8988T (cell line): ENCODE results near the gene USP54.
"Not testable (repeated sequence)": the region's sequence is repeated elsewhere in the genome, so short reads cannot be mapped to it uniquely, and the experiment has no call there.

Source experiments
- DNase-seq: peaks from one replicate; pipeline ENCODE4 v3.0.0; 2011

USP54 gene

DNA sequence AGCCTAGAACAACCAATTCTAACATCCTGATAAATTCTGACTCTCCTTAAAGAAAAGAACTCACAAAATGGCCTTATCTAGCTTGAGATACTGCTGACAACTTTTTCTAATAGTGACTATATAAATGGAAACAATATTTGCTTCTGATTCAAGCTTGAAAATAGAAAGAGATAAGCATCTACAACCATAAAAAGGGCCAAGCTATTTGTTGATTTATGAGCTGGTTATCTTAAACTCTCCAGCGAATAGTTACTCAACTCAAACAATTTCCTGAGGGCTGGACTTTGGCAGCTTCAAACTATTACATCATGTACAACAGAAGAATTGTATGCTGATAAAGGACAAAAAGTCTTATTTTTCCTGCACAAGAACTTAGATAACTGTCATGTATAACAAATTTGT, 4.6 kb downstream of the USP54 start:
- DNase-seq, result no peak

DNA sequence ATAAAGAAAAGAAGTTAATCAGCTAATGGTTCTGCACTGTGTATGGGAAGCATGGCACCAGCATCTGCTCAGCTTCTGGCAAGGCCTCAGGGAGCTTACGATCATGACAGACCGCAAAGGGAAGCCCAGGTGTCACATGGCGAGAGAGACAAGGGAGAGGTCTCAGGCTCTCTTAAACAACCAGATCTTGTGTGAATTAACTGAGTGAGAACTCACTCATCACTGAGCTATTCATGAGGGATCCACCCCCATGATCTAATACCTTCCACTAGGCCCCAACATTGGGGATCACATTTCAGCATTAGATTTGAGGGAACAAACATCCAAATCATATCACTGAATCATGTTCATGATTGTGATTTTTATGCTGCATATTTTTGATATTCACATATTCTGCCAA, 5.8 kb downstream of the USP54 start:
- DNase-seq, result no peak

DNA sequence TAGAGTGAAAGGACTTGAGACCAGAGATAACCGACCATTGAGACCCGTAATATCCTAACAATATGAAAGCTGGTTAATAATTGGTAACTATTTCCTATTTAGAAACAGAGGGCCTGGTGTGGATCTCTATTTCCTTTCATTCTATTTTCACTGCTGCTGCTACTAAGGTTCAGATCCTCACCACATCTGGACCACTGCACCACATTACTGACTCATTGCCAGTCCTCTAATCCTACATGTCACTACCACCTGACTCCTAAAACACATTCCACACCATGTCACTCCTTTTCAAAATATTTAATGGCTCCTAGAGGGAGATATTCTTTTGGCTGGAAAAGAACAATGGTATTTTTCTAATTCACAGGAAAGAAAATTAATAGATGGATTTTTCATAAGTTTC, 6.4 kb downstream of the USP54 start:
- DNase-seq, result no peak

DNA sequence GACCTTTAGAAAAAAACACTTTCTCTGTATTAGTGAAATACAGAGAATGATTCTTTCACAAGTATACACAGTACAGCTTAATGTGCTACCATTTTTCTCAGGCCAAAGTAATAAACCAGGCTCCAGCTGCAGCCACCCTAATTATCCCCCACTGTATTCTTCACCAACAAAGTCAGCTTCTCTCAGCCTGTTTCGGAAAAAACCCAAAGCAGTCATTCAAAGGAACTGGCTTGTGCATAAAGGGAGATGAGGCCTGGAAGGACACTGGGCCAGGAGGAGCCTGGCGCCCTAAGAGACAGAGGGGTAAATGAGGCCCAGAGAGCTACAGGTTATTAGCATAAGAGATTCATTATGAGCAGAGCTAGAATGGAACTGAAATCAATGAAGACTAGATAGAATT, 9.2 kb downstream of the USP54 start:
- DNase-seq, result no peak

DNA sequence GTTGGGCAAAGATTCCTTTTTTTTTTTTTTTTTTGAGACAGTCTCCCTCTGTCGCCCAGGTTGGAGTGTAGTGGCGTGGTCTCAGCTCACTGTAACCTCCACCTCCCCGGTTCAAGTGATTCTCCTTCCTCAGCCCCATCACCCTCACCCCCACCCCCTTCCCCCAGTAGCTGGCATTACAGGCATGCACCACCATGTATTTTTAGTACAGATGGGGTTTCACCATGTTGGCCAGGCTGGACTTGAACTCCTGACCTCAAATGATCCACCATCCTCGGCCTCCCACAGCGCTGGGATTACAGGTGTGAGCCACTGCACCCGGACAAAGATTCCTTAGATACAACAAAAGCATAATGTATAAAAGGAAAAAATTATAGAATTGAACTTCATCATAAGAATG, 12.2 kb downstream of the USP54 start:
- DNase-seq, result not testable (repeated sequence)

DNA sequence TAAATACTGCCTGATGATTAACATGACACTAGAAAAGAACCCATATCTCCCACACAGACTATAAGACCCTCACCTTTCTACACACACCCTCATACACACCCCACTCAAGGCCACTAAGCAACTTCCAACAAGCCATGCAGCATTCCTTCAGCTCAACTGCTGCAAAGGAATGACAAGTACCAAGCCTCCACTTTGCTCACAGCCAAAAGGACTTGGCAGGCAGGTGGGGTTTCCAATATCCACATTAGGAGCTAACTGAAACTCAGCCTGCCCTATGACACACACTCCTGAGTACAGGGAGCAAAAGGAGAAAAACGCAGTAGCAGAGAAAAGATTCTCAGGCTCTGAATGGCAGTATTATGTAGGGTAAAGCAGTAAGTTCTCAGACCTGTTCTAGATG, 13.4 kb downstream of the USP54 start:
- no peak for DNase-seq

DNA sequence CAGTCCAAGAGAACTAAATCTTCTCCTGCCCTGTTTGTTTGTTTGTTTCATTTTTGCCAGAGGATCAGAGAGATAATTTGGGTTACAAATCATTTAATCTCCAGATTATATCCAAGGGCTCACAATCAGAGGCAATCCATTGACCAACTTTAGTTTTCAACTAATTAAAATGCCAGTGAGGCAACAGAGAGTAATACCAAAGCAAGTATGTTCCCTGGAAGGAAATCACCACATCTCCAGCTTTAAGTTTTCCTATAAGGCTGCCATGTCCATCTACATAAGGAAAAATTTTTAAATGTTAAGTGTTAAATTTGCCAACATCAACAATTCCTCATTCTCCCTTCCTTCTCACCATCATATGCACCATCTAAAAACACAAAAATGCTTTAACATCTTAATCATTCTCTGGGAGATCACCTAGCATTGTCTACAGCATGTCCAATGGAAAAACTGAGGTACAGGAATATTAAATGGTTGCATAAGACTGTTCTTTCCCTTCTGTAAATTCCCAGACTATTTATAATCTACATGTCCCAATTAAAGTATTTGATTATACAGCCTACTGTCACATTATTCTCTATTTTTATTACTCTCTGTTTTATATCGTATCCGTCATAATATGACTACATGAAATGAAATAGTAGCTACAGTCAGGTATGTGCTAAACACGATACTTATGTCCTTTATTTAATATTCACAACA, 14.1 kb downstream of the USP54 start:
- DNase-seq, result no peak

DNA sequence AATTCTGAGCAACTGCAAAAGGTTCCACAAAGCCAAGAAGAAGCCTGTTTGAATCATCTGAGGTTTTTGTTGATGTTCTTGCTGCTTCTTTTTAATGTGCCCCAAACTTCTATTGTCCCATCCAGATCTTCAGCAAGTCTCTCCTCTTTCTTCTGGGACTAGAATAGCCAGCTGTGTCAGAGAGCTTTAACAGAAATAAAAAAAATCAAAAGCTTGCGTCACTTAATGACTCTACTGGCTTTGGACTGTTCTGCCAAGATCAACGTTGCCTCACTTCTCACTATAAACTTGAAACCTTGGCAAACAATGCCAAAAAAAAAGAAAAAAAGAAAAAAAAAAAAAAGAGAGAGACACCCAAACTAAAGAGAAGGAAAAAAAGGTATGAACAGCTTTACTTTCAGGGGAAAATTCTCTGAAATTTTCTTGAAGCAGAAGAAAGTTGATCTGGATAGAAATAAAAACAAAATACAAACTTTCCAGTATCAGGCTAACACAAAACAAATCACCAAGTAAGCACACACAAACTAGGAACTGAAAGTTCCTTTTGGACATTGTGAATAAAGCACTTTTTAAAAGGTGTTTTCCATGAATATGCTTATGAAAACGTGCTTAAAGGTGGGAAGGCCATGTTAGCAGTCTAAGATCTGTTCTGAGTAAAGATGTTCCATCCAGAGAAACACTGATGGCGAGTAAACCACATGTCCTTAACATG, 14.8 kb downstream of the USP54 start:
- no peak for DNase-seq

DNA sequence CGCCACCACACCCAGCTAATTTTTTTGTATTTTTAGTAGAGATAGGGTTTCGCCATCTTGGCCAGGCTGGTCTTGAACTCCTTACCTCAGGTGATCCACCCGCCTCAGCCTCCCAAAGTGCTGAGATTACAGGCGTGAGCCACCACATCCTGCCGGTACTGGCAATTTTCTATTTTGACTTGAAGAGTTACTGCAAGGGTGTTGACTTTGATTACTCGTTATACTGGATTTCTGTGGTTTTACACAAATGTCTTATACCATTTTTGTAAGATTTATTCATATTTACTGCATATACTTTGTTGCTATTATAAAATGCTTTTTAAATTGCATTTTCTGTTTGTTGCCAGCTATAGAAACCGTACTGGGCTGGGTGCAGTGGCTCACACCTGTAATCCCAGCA, 24.1 kb downstream of the USP54 start:
- DNase-seq, result not testable (repeated sequence)

DNA sequence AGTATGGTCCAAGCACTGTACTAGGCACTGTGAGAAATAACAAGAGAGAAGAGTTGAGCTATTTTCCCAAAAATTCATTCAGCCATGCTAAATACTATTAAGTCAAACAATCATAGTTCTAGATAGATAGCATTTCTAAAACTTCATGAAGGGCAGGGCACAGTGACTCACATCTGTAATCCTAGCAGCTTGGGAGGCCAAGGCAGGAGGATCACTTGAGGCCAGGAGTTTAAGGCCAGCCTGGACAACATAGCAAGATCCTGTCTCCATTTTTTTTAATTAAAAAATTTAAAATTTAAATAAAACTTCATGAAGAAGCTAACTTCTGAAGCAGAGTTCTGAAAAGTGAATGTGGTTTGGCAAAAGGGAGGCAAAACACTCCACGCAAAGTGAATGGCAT, 29.9 kb downstream of the USP54 start:
- no peak for DNase-seq

DNA sequence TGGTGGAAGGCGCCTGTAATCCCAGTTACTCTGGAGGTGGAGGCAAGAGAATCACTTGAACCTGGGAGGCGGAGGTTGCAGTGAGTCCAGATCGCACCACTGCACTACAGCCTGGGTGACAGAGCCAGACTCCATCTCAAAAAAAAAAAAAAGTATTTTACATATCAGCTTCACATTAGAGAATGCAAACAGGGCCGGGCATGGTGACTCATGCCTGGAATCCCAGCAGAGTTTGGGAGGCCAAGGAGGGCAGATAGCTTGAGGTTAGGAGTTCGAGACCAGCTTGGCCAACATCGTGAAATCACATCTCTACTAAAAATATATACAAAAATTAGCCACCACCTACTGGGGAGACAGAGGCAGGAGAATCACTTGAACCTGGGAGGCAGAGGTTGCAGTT, 31.6 kb downstream of the USP54 start:
- DNase-seq, result no peak

DNA sequence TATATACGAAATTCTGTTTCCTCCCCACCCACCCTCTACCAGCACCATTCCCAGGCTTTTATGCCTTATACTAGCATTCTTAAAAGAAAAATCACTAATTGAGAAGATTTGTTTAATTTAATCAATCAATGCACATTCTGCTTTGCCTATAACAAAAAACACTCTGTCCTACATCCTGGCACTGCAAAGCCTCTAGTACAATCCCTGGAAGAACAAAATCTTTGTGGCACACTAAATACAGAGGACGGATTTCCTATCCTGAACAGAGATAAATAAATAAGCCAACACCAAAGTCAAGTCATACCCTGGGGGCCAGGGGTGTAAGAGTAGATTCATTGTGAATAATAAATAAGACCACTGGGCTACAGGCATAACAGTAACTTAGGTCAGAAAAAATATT, 34.3 kb downstream of the USP54 start:
- DNase-seq, result no peak

DNA sequence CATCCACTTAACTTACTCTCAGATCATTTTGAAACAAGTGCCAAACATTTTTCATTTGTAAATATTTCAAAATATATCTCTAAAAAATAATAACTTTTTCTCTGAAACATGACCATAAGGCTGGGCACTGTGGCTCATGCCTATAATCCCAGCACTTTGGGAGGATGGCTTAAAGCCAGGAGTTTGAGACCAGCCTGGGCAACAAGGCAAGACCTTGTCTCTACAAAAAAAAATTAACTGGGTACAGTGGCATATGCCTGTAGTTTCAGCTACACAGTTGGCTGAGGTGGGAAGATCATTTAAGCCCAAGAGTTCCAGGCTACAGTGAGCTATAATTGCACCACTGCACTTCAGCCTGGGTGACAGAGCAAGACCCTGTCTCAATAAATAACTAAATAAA, 36.4 kb downstream of the USP54 start:
- no peak for DNase-seq

DNA sequence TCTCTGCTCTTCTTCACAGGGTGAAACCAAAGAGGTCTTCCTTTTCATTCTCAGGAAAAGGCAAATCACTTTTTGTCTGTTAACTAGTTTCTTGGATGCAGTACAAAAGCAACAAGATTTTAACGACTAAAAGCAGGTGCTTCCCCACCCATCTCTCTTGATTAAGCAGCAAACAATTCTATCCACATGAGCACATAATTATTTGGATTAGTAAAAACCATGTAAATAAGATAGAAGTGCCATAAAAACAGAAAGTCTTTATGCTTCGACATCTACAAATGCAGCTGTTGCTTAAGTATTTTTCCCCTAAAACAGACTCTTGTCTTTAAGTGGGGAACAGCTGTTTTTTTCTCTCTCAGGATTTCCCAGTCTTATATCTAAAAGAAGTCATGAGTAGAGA, 37.4 kb downstream of the USP54 start:
- no peak for DNase-seq

DNA sequence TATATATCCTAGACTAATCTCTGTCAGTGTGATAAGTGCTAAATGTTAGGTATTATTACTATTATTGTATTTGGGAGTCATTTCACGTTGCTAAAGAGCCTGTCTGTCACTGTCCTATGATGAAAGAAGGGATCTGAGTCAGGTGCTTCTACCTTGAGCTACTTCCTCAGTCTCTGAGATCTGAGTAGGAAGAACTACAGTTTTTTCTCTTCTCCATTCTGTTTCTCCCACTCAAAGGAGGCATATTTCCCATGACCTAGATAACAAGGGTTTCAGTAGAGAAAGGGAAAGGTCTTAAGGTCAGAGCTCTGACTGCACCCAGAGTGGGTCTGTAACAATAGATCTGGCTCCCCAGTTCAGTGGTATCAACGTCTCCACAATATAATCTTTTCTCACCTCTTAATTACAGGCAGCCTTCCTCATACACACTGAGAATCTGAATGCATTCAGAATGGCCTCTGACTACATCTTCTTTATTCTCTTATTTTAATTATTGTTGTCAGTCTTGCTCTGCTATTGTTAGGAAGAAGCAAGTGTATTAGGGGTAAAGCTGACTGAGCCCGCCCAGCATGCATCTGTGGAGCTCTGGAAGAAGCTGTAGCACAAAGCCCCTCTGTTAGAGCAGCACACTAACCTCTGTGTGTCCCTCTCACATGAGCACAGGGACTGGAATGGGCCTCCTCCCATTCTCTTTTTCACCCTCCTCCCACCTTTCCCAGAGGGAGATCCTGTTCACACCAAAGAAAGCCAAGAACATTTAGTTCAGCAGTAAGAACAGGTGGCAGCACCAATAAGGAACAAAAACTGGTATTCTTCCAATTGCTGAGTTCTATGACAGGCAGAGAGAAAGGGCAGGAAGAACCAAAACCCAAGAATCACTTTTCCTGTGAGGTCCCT, 38.1 kb downstream of the USP54 start:
- no peak for DNase-seq

DNA sequence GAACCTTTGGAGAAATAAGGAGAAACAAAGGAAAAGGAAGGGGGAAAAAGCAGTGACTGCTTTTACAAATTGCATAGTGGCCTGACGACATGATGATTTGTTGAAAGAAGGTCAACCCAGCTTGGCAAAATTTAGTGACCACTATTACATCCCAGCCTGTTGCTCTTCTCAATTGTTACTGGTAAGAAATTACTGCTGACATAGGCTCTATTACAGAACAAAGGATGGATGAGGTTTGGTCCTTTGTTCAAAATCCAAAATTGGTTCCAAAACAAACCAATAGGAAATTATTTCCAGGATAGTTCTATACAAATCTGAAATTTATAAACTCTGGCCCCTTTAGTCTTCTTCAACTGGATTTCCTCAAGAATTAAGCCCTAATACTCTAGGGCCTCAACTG, 39.6 kb downstream of the USP54 start:
- no peak for DNase-seq

DNA sequence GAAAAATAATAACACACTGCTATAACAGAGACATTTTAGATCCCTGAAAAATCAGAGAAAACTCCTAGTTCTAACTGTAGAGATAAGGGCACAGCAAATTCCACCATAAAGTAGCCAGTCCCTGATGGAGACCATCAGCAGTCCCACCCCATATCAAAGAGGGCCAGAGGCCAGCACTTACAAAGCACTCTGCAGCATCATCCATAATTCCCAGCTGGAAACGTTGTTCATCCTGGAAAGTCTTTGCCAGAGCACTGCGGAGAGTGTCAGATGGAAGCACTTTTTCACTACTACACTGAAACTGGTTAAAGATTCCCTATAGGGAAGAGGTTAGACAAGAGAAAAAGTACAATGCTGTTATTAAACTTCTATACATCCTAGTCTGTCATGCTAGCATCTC, 45.8 kb downstream of the USP54 start:
- DNase-seq, result no peak

DNA sequence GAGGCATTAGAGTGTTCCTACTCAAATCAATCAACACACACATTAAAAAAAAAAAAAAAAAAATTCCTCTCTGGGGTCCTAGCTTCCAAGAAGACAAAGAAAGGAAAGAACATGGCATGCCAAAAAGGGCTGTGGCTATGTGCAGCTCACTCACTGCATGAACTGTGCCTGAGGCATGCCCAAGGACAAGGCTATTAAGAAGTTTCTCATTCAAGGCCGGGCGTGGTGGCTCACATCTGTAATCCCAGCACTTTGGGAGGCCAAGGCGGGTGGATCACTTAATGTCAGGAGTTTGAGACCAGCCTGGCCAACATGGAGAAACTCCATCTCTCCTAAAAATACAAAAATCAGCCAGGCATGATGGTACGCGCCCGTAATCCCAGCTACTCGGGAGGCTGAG, 53.4 kb downstream of the USP54 start:
- DNase-seq, result no peak

DNA sequence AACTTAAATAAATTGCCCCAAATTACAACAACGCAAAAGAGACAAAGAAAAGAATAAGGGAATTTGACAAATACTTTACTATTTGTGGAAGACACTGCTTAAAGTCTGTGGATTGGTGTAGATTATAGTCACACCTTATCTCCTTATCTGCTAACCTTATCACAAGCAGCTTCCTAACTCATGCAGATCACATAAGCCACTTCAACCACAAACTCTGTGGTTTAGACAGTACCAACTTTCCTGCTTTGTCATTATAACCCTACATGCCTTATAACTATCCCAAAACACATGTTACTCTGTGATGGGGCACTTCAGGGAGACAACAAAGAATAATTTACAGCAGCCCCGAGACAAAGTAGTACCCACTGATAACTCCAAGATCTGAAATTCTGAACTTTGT, 53.9 kb downstream of the USP54 start:
- no peak for DNase-seq

DNA sequence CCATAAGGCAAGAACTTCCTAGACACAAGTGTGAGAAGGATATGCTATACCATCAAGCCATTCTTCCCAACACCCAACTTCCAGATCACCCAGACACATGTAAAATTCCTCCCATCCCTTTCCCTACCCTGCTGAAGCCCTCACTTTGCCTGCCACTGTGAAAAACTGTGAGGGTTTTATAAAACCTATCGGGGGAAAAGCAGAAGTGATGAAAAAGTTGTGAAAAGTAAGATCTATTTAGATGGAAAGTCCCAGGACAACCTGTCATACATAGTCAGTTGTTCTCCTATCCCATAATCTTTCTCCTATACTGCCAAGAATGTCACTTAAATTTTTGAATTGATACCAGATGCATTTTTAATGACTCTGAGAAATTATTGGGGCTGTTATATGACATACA, 56.3 kb downstream of the USP54 start:
- DNase-seq, result no peak

DNA sequence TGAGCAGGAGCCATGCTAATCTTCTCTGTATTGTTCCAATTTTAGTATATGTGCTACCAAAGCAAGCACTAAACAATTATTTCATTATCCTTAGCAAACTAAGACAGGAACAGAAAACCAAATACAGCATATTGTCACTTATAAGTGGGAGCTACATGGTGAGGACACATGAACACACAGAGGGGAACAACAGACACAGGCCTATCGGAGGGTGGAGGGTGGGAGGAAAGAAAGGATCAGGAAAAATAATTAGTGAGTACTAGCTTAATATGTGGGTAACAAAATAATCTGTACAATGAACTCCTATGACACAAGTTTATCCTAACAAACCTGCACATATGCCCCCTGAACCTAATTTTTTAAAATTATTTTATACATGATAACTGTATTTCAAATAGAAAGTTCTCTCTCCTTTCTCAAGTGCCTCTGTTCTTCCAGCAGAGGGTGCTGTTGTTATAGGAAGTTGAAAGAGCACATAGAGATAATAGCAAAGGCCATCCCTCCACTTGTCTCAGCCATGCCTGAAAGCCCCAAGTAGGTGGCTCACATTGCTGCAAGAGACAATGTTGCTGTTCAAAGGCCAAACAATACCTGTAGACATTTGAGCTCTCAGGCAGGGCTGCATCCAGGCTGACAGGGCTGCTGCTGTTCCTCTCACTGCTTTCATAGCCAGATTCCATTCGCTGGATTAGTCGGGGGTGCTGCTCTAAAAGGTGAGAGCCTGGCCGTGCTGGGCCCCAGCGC, 61.9 kb downstream of the USP54 start:
- peak; percentile 29 for DNase-seq

DNA sequence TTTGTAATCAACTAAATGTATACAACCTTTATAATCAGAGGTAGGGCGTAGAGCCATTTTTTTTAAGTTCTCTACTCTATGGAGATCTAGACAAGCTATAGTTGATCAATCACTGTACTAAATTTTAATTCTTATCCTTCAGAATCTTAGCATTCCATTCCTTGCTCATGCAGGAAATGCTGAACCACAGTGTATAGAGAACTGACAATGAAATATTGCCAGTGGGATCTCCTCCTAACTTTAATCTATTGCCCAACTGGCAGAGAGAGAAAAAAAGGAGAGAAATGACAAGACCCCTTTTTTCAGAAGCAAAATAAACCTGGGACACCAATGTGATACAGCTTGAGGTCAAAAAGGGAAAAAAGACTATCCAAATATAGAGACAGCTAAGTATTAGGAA, 68.9 kb downstream of the USP54 start:
- no peak for DNase-seq

DNA sequence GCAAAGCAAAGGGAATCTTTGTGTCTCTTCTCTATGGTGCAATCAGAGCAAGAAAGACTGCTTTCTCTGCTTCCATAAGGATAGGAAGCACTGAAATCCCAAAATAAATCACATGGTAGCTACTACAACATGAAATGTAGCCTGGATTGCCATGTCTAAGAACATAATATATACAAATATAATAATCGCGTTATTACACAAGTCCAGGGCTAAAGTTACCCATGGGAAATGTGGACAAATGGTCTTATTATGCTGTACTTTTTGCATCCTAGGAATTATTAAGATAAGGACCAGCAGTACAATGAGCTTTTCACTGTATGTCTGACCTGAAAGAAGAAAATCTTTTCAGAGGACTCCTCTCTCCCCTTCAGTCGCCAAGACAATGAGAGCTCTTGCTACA, 71.8 kb downstream of the USP54 start:
- DNase-seq, result no peak
